Liver (tissue), 9 donors: Measurements from ENCODE around the gene OR10Z1. TPM values are rescaled to one million over a fixed set of nuclear protein-coding genes. Genes with fewer than 3 reads are reported as not detected.

Experiments
- DNase-seq: peaks from one replicate; pipeline ENCODE4 v3.0.0-alpha.2; 2017; ENCODE audit warnings: low spot score
- H3K27ac ChIP-seq, 2 donors: one replicate each; pipeline ENCODE4 v1.7.0; 2013; ENCODE audit warnings: inconsistent platforms in 2 of 2, low read length in 2 of 2, control low read depth in 1 of 2, low read depth in 1 of 2, mild to moderate bottlenecking in 1 of 2
- H3K27me3 ChIP-seq, 4 donors: one replicate each; pipeline versions ENCODE4 v1.6.1 to v1.7.0; 2013; ENCODE audit warnings: low read length in 3 of 4, inconsistent platforms in 1 of 4, mild to moderate bottlenecking in 1 of 4, moderate library complexity in 1 of 4; ENCODE audit not compliant: control insufficient read depth in 4 of 4, insufficient read depth in 4 of 4
- H3K36me3 ChIP-seq, 4 donors: one replicate each; pipeline versions ENCODE4 v1.6.1 to v1.7.0; 2013; ENCODE audit warnings: low read length in 3 of 4, mild to moderate bottlenecking in 3 of 4, low read depth in 1 of 4, moderate library complexity in 1 of 4; ENCODE audit not compliant: control insufficient read depth in 4 of 4, insufficient read depth in 3 of 4
- H3K4me1 ChIP-seq, 4 donors: one replicate each; pipeline versions ENCODE4 v1.6.1 to v1.7.0; 2013; ENCODE audit warnings: low read length in 3 of 4, mild to moderate bottlenecking in 3 of 4, moderate library complexity in 1 of 4; ENCODE audit not compliant: control insufficient read depth in 4 of 4, insufficient read depth in 4 of 4
- H3K4me3 ChIP-seq, 3 donors: one replicate each; pipeline versions ENCODE4 v1.6.1 to v1.7.0; 2013; ENCODE audit warnings: low read length in 3 of 3, control low read depth in 1 of 3, low read depth in 1 of 3, mild to moderate bottlenecking in 1 of 3
- H3K9ac ChIP-seq, 2 donors: one replicate each; pipeline ENCODE4 v1.7.0; 2013; ENCODE audit warnings: low read length in 2 of 2, mild to moderate bottlenecking in 2 of 2, moderate library complexity in 2 of 2, control low read depth in 1 of 2, low read depth in 1 of 2
- H3K9me3 ChIP-seq, 4 donors: one replicate each; pipeline versions ENCODE4 v1.6.1 to v1.7.0; 2013; ENCODE audit warnings: low read length in 3 of 4; ENCODE audit not compliant: control insufficient read depth in 4 of 4
- ATF3 ChIP-seq: IDR thresholded peaks from 2 replicates; pipeline ENCODE4 v1.6.1; 2016; ENCODE audit warnings: antibody characterized with exemption
- FOXA1 ChIP-seq: IDR thresholded peaks from 2 replicates; pipeline ENCODE4 v1.6.1; 2016; ENCODE audit warnings: antibody characterized with exemption
- FOXA2 ChIP-seq: IDR thresholded peaks from 2 replicates; pipeline ENCODE4 v1.6.1; 2016; ENCODE audit warnings: antibody characterized with exemption
- HNF4A ChIP-seq, 2 donors: conservative IDR thresholded peaks; 2 replicates each; pipeline ENCODE4 v1.6.1; 2016; ENCODE audit warnings: antibody characterized with exemption in 2 of 2, mild to moderate bottlenecking in 2 of 2
- HNF4G ChIP-seq: IDR thresholded peaks from 2 replicates; pipeline ENCODE4 v1.6.1; 2016; ENCODE audit warnings: antibody characterized with exemption
- MAX ChIP-seq: IDR thresholded peaks from 2 replicates; pipeline ENCODE4 v1.6.1; 2016; ENCODE audit warnings: antibody characterized with exemption
- RAD21 ChIP-seq, 2 donors: IDR thresholded peaks; 2 replicates each; pipeline ENCODE4 v1.6.1; 2016; ENCODE audit warnings: antibody characterized with exemption in 2 of 2, mild to moderate bottlenecking in 2 of 2
- REST ChIP-seq: IDR thresholded peaks from 2 replicates; pipeline ENCODE4 v1.6.1; 2016; ENCODE audit warnings: antibody characterized with exemption, mild to moderate bottlenecking
- RXRA ChIP-seq, 2 donors: IDR thresholded peaks; 2 replicates each; pipeline ENCODE4 v1.6.1; 2017 to 2018; ENCODE audit warnings: antibody characterized with exemption in 2 of 2, mild to moderate bottlenecking in 1 of 2
- SP1 ChIP-seq: IDR thresholded peaks from 2 replicates; pipeline ENCODE4 v1.6.1; 2018; ENCODE audit warnings: antibody characterized with exemption, mild to moderate bottlenecking
- YY1 ChIP-seq: IDR thresholded peaks from 2 replicates; pipeline ENCODE4 v1.6.1; 2016; ENCODE audit warnings: antibody characterized with exemption, mild to moderate bottlenecking
- ZBTB33 ChIP-seq: IDR thresholded peaks from 2 replicates; pipeline ENCODE4 v1.6.1; 2016; ENCODE audit warnings: antibody characterized with exemption
- WGBS: extraction: QIAGEN DNeasy Blood & Tissue Kit; methylation state at CpG from one replicate; pipeline ENCODE4 v1.1.7; 2013; 5-methylcytosine and 5-hydroxymethylcytosine counted together
- polyA plus RNA-seq, 2 donors: library from polyadenylated mRNA; stranded (reverse) in 1 of 2; unstranded in 1 of 2; fragments of 200-250 nt in 1 of 2; fragments of >200 nt in 1 of 2; fragmentation: Nextera tagmentation in 1 of 2; extraction: Ambion mirVana in 1 of 2; gene quantifications; one replicate each; pipeline versions ENCODE4 v1.2.1 to v1.2.3, GENCODE V29; 2013 to 2015
- total RNA-seq, 2 donors: library from RNA; depleted of rRNA; stranded (reverse); fragments of >200 nt; gene quantifications; one replicate each; pipeline ENCODE4 v1.2.3, GENCODE V29; 2014
- donor health status: healthy.
- donor health status: healthy.
- donor health status: healthy.
- donor health status: healthy.
- donor health status: healthy.

OR10Z1 gene
- total and polyA plus RNA-seq, 4 donors = not detected

- TF ChIP-seq ZBTB33 = no peak
These were observed 44.0 kb downstream of the OR10Z1 start (continued) for GRCh38 chr1:158649052-158649451.

- no peak for TF ChIP-seq YY1
- TF ChIP-seq REST = no peak
- TF ChIP-seq HNF4G = no peak
- TF ChIP-seq RXRA (IDR thresholded peaks at IDR 0.05) = no peak
- no peak for TF ChIP-seq HNF4A (conservative IDR thresholded peaks at IDR 0.05)
- TF ChIP-seq MAX = no peak
- no peak for TF ChIP-seq FOXA2
- no peaks in the 10 kb centered on the region for H3K36me3 ChIP-seq
- DNase-seq = no peak
- no peaks in the 10 kb centered on the region for H3K9me3 ChIP-seq
- H3K4me3 ChIP-seq = no peak overlapping the region
- no peaks in the 10 kb centered on the region for H3K27me3 ChIP-seq
- H3K27ac ChIP-seq = no peak overlapping the region
- H3K9ac ChIP-seq = no peak overlapping the region
- 78% methylated on average over 7 of the region's 7 CpGs for WGBS
- no peaks in the 10 kb centered on the region for H3K4me1 ChIP-seq
These were observed 47.8 kb downstream of the OR10Z1 start for GRCh38 chr1:158652721-158653334.

GRCh38 chr1:158654086-158654485 is 49.0 kb downstream of the OR10Z1 start:
- no peak overlapping the region for H3K9ac ChIP-seq
- TF ChIP-seq RAD21 (IDR thresholded peaks at IDR 0.05) (no peak), ATF3 (no peak), SP1 (no peak), REST (no peak), FOXA1 (no peak)
- no peaks in the 10 kb centered on the region for H3K9me3 ChIP-seq
- no peaks in the 10 kb centered on the region for H3K36me3 ChIP-seq
- no peak overlapping the region for H3K27ac ChIP-seq
- no peaks in the 10 kb centered on the region for H3K27me3 ChIP-seq
- no peaks in the 10 kb centered on the region for H3K4me1 ChIP-seq
- no peak for DNase-seq
- no peak overlapping the region for H3K4me3 ChIP-seq
